Parathyroid adenoma (tissue), 2 donors: ENCODE data around the gene UFC1.

Source experiments
- H2AFZ ChIP-seq: fragments of 300-600 bp; sonication (generic); one replicate; pipeline ENCODE4 v1.7.0; 2017; ENCODE audit warnings: antibody characterized with exemption, mild to moderate bottlenecking
- H3K27ac ChIP-seq: fragments of 300-600 bp; sonication (generic); one replicate; pipeline ENCODE4 v1.7.0; 2017
- H3K27me3 ChIP-seq: fragments of 300-600 bp; sonication (generic); one replicate; pipeline ENCODE4 v1.7.0; 2017; ENCODE audit warnings: low read length; ENCODE audit not compliant: control insufficient read depth, insufficient read depth
- H3K36me3 ChIP-seq: fragments of 300-600 bp; sonication (generic); one replicate; pipeline ENCODE4 v1.7.0; 2017; ENCODE audit warnings: low read length; ENCODE audit not compliant: control insufficient read depth, insufficient read depth
- H3K4me1 ChIP-seq: fragments of 300-600 bp; sonication (generic); one replicate; pipeline ENCODE4 v1.7.0; 2017; ENCODE audit warnings: control low read depth
- H3K4me2 ChIP-seq: fragments of 300-600 bp; sonication (generic); one replicate; pipeline ENCODE4 v1.7.0; 2017; ENCODE audit warnings: low read length
- H3K4me3 ChIP-seq: fragments of 300-600 bp; sonication (generic); one replicate; pipeline ENCODE4 v1.7.0; 2017; ENCODE audit warnings: low read depth, low read length
- H3K79me2 ChIP-seq: fragments of 300-600 bp; sonication (generic); one replicate; pipeline ENCODE4 v1.7.0; 2017; ENCODE audit warnings: control low read depth
- H3K9ac ChIP-seq: fragments of 300-600 bp; sonication (generic); one replicate; pipeline ENCODE4 v1.7.0; 2017; ENCODE audit warnings: mild to moderate bottlenecking
- H3K9me3 ChIP-seq: fragments of 300-600 bp; sonication (generic); one replicate; pipeline ENCODE4 v1.7.0; 2017; ENCODE audit warnings: low read length; ENCODE audit not compliant: control insufficient read depth
- CTCF ChIP-seq: fragments of 300-600 bp; sonication (generic); IDR thresholded peaks from one replicate; pipeline ENCODE4 v1.7.0; 2017; ENCODE audit warnings: antibody characterized with exemption, mild to moderate bottlenecking
- donor health status: primary hyperparathyroidism.

UFC1 gene

GRCh38 chr1:161187311-161187710, 33.5 kb downstream of the UFC1 start:
- no peak for TF ChIP-seq CTCF
- Histone ChIP-seq H2AFZ (no peak overlapping the region), H3K27ac (no peak overlapping the region), H3K27me3 (no peaks in the 10 kb centered on the region), H3K79me2 (no peaks in the 10 kb centered on the region), H3K36me3 (no peaks in the 10 kb centered on the region), H3K9ac (no peak overlapping the region), H3K9me3 (no peaks in the 10 kb centered on the region), H3K4me3 (no peak overlapping the region), H3K4me1 (no peaks in the 10 kb centered on the region), H3K4me2 (no peak overlapping the region)

- Histone ChIP-seq H3K36me3 (no peaks in the 10 kb centered on the region), H3K27me3 (no peaks in the 10 kb centered on the region), H3K9ac (no peak overlapping the region), H2AFZ (no peak overlapping the region), H3K79me2 (no peaks in the 10 kb centered on the region), H3K4me1 (no peaks in the 10 kb centered on the region), H3K9me3 (no peaks in the 10 kb centered on the region), H3K4me3 (no peak overlapping the region), H3K27ac (no peak overlapping the region), H3K4me2 (no peak overlapping the region)
- no peak for TF ChIP-seq CTCF
Observed at GRCh38 chr1:161188381-161188780, 34.6 kb downstream of the UFC1 start.

GRCh38 chr1:161189036-161189435, 35.3 kb downstream of the UFC1 start:
- no peaks in the 10 kb centered on the region for H3K27me3 ChIP-seq
- no peak for TF ChIP-seq CTCF
- no peaks in the 10 kb centered on the region for H3K79me2 ChIP-seq
- H3K36me3 ChIP-seq: no peaks in the 10 kb centered on the region
- H2AFZ ChIP-seq: no peak overlapping the region
- no peak overlapping the region for H3K4me3 ChIP-seq
- H3K9ac ChIP-seq: no peak overlapping the region
- no peaks in the 10 kb centered on the region for H3K4me1 ChIP-seq
- no peaks in the 10 kb centered on the region for H3K9me3 ChIP-seq
- no peak overlapping the region for H3K27ac ChIP-seq
- no peak overlapping the region for H3K4me2 ChIP-seq

- Histone ChIP-seq H3K4me3 (no peak overlapping the region), H3K27ac (no peak overlapping the region), H3K79me2 (no peaks in the 10 kb centered on the region), H3K9ac (no peak overlapping the region), H2AFZ (no peak overlapping the region), H3K27me3 (no peaks in the 10 kb centered on the region), H3K4me1 (no peaks in the 10 kb centered on the region), H3K4me2 (no peak overlapping the region), H3K36me3 (no peaks in the 10 kb centered on the region), H3K9me3 (no peaks in the 10 kb centered on the region)
- no peak for TF ChIP-seq CTCF
Observed at GRCh38 chr1:161190962-161191521, 37.3 kb downstream of the UFC1 start.

GRCh38 chr1:161191971-161192370, 38.2 kb downstream of the UFC1 start:
- no peak for TF ChIP-seq CTCF
- no peak overlapping the region for H3K4me3 ChIP-seq
- H2AFZ ChIP-seq: no peak overlapping the region
- H3K27ac ChIP-seq: no peak overlapping the region
- H3K9ac ChIP-seq: no peak overlapping the region
- no peaks in the 10 kb centered on the region for H3K4me1 ChIP-seq
- no peak overlapping the region for H3K4me2 ChIP-seq
- H3K36me3 ChIP-seq: no peaks in the 10 kb centered on the region
- H3K79me2 ChIP-seq: no peaks in the 10 kb centered on the region
- H3K9me3 ChIP-seq: no peaks in the 10 kb centered on the region
- H3K27me3 ChIP-seq: no peaks in the 10 kb centered on the region
